Measurements from ENCODE around the gene SAGE1. TPM values are rescaled to one million over a fixed set of nuclear protein-coding genes. Genes with fewer than 3 reads are reported as not detected.
"Not testable (repeated sequence)": the region's sequence is repeated elsewhere in the genome, so short reads cannot be mapped to it uniquely, and the experiment has no call there.

SAGE1 gene, protein sequence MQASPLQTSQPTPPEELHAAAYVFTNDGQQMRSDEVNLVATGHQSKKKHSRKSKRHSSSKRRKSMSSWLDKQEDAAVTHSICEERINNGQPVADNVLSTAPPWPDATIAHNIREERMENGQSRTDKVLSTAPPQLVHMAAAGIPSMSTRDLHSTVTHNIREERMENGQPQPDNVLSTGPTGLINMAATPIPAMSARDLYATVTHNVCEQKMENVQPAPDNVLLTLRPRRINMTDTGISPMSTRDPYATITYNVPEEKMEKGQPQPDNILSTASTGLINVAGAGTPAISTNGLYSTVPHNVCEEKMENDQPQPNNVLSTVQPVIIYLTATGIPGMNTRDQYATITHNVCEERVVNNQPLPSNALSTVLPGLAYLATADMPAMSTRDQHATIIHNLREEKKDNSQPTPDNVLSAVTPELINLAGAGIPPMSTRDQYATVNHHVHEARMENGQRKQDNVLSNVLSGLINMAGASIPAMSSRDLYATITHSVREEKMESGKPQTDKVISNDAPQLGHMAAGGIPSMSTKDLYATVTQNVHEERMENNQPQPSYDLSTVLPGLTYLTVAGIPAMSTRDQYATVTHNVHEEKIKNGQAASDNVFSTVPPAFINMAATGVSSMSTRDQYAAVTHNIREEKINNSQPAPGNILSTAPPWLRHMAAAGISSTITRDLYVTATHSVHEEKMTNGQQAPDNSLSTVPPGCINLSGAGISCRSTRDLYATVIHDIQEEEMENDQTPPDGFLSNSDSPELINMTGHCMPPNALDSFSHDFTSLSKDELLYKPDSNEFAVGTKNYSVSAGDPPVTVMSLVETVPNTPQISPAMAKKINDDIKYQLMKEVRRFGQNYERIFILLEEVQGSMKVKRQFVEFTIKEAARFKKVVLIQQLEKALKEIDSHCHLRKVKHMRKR
- total RNA-seq (not detected), total RNA-seq (0 reads per million in 2 donors)

DNA sequence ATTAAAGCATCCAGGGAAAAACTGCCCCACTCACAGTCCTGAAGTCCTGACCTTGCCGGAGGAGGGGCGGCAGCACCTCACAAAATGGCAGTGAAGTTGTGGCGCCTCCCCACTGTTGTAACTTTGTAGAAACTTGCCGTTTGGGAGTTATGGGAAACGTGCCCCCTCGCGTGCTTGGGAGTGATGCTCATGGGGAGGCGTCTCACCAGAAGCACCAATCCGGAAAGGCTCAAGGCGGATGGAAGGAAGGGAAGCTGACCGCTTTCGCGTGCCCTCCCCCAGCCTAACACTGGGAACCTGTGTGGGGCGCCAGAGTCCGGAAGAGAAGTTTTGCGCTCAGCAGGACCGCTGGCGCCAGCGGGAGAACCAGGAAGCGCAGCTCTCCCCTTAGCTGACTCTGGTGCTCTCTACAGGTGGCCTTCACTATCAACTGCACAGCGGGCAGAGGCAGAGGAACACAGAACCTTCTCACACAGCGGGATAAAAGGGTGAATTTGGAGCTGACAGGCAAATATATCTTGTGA is at the start of gene SAGE1, which contains the start of gene CT45A10:
TSS of gene SAGE1 (plus strand) at position 423 of the 524 bp plus-strand sequence. CDS start 2,527 bp downstream, outside the sequence.
TSS of gene CT45A10 (minus strand) at position 151 of the 524 bp plus-strand sequence. CDS start 8,100 bp downstream, outside the sequence.
- no peak for ATAC-seq

DNA sequence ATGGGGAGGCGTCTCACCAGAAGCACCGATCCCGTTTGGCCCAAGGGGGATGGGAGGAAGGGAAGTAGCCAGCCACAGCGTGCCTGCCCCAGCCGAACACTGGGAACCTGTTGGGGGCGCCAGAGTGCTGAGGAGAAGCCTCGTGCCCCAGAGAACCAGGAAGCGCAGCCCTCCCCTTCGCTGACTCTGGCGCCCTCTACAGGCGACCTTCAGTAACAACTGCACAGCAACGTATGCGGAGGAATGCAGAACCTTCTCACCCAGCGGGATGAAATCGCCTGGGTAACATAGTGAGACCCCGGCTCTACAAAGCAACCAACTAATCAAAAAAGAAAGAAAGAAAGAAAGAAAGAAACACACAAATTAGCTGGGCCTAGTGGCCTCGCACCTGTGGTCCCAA is 39.1 kb upstream of the SAGE1 start, which contains the start of gene CT45A8:
TSS of gene CT45A8 (minus strand) at position 101 of the 400 bp plus-strand sequence. CDS start 3,755 bp downstream, outside the sequence.
- H3K9me3 ChIP-seq (ENCODE audit: control insufficient read depth, low read length, poor library complexity, severe bottlenecking); ATAC-seq; H3K27me3 Mint-ChIP-seq; H3K4me1 Mint-ChIP-seq; DNase-seq; H3K4me3 Mint-ChIP-seq; H3K27ac Mint-ChIP-seq; H3K36me3 Mint-ChIP-seq (ENCODE audit: low read depth): not testable (repeated sequence)

More for the DNA sequence above, at the start of gene SAGE1, which contains the start of gene CT45A10:
- no peaks in the 10 kb centered on the region for H3K4me1 Mint-ChIP-seq
- H3K27me3 Mint-ChIP-seq: no peaks in the 10 kb centered on the region
- no peak within 1 kb of the TSS for H3K4me3 Mint-ChIP-seq
- no peaks in the 10 kb centered on the region for H3K36me3 Mint-ChIP-seq (ENCODE audit: low read depth)
- H3K27ac Mint-ChIP-seq: no peak within 1 kb of the TSS
- DNase-seq: no peak
- H3K9me3 ChIP-seq (ENCODE audit: control insufficient read depth, low read length, poor library complexity, severe bottlenecking): no peaks in the 10 kb centered on the region

DNA sequence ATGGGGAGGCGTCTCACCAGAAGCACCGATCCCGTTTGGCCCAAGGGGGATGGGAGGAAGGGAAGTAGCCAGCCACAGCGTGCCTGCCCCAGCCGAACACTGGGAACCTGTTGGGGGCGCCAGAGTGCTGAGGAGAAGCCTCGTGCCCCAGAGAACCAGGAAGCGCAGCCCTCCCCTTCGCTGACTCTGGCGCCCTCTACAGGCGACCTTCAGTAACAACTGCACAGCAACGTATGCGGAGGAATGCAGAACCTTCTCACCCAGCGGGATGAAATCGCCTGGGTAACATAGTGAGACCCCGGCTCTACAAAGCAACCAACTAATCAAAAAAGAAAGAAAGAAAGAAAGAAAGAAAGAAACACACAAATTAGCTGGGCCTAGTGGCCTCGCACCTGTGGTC is 21.8 kb upstream of the SAGE1 start, which contains the start of gene CT45A9:
TSS of gene CT45A9 (minus strand) at position 101 of the 400 bp plus-strand sequence. CDS start 3,751 bp downstream, outside the sequence.
- DNase-seq; H3K36me3 Mint-ChIP-seq (ENCODE audit: low read depth); H3K4me3 Mint-ChIP-seq; H3K4me1 Mint-ChIP-seq; H3K27ac Mint-ChIP-seq; H3K9me3 ChIP-seq (ENCODE audit: control insufficient read depth, low read length, poor library complexity, severe bottlenecking); ATAC-seq; H3K27me3 Mint-ChIP-seq: not testable (repeated sequence)

DNA sequence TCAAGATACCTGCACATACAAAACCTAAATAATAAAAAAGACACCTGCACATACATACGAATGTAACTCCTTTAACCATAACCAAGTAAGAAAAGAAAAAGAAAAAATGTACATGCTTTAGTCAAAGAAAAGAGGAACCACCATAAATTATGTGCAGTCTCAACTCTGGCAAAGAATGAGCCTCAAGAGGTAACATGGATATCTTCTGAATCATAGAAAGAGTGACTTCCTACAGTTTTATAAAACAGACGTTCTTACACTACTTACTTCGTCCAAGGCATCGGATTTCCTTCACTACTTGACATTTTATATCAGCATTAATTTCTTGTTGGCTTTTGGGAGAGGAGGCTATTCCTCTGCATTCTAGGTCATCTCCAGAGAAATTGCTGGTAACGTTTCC is 10.8 kb upstream of the SAGE1 start:
- not testable (repeated sequence) for H3K4me3 Mint-ChIP-seq; H3K9me3 ChIP-seq (ENCODE audit: control insufficient read depth, low read length, poor library complexity, severe bottlenecking); H3K4me1 Mint-ChIP-seq; DNase-seq; H3K36me3 Mint-ChIP-seq (ENCODE audit: low read depth); H3K27ac Mint-ChIP-seq; H3K27me3 Mint-ChIP-seq; ATAC-seq

DNA sequence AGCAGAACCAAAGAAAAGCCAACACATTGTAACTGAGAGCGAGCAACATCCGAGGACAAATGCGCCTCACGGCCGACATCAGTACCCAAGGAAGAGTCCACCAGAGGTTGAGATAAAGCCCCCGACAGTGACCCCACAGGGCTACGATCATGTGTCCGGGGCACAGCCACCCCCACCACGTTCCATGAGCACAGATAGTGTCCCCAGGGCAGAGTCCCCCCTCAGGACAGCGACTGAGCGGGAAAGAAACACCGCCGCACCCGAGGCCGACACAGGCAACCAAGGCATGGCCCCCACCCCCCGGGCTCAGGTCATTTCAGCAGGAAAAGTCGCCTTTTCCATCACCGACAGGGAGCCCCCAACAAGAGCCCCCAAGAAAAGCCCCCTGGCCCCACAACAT is 5.3 kb upstream of the SAGE1 start:
- not testable (repeated sequence) for H3K27me3 Mint-ChIP-seq, H3K4me3 Mint-ChIP-seq, DNase-seq

DNA sequence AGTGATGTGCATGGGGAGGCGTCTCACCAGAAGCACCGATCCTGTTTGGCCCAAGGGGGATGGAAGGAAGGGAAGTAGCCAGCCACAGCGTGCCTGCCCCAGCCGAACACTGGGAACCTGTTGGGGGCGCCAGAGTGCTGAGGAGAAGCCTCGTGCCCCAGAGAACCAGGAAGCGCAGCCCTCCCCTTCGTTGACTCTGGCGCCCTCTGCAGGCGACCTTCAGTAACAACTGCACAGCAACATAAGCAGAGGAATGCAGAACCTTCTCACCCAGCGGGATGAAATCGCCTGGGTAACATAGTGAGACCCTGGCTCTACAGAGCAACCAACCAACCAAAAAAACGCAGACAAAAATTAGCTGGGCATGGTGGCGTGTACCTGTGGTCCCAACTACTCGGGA is 4.5 kb upstream of the SAGE1 start:
- not testable (repeated sequence) for H3K27ac Mint-ChIP-seq; H3K9me3 ChIP-seq (ENCODE audit: control insufficient read depth, low read length, poor library complexity, severe bottlenecking); H3K4me3 Mint-ChIP-seq; ATAC-seq; DNase-seq; H3K27me3 Mint-ChIP-seq; H3K36me3 Mint-ChIP-seq (ENCODE audit: low read depth); H3K4me1 Mint-ChIP-seq

More for the DNA sequence above, 5.3 kb upstream of the SAGE1 start:
- H3K4me1 Mint-ChIP-seq; ATAC-seq; H3K9me3 ChIP-seq (ENCODE audit: control insufficient read depth, low read length, poor library complexity, severe bottlenecking); H3K27ac Mint-ChIP-seq; H3K36me3 Mint-ChIP-seq (ENCODE audit: low read depth): not testable (repeated sequence)

DNA sequence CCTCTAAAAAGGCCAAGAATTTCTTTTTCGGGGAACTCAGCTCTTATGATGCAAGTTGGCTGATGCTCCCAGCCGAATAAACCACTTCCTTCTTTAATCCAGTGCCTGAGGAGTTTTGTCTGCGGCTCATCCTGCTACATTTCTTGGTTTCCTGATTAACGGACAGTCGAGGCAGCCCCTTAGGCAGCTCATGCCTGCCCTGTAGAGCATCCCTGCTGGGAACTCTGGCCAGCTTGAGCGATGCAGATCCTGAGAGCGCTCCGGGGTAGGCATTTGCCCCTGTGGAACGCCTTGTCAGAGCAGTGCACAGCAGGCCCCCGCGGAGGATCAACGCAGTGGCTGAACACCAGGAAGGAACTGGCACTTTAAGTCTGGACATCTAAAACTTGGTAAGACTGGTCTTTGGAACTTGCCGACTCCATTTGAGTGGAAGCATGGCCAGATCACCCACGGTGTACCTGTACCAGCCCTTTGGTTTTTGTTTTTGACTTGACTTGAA is 3.4 kb upstream of the SAGE1 start:
- ATAC-seq: no peak
- H3K9me3 ChIP-seq (ENCODE audit: control insufficient read depth, low read length, poor library complexity, severe bottlenecking): no peaks in the 10 kb centered on the region
- no peak for DNase-seq
- H3K27ac Mint-ChIP-seq: no peak overlapping the region
- no peaks in the 10 kb centered on the region for H3K4me1 Mint-ChIP-seq
- no peaks in the 10 kb centered on the region for H3K36me3 Mint-ChIP-seq (ENCODE audit: low read depth)
- H3K27me3 Mint-ChIP-seq: no peaks in the 10 kb centered on the region
- H3K4me3 Mint-ChIP-seq: no peak overlapping the region

DNA sequence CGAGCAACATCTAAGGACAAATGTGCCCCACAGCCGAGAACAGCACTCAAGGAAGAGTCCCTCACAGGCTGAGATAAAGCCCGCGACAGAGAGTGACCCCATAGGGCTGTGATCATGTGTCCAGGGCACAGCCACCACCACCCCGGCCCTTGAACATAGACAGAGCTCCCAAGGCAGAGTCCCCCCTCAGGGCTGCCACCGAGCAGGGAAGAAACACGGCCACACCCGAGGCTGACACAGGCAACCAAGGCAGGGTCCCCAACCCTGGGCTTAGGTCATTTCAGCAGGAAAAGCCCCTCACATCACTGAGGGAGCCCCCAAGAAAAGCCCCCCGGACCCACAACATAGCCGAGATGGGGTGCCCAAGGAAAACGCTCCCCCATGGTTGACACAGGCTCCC is 735 bp upstream of the SAGE1 start:
- H3K9me3 ChIP-seq (ENCODE audit: control insufficient read depth, low read length, poor library complexity, severe bottlenecking): no peaks in the 10 kb centered on the region
- H3K27me3 Mint-ChIP-seq: no peaks in the 10 kb centered on the region
- H3K27ac Mint-ChIP-seq: no peak overlapping the region
- H3K36me3 Mint-ChIP-seq (ENCODE audit: low read depth): no peaks in the 10 kb centered on the region
- no peaks in the 10 kb centered on the region for H3K4me1 Mint-ChIP-seq
- no peak overlapping the region for H3K4me3 Mint-ChIP-seq
- ATAC-seq: no peak
- no peak for DNase-seq

DNA sequence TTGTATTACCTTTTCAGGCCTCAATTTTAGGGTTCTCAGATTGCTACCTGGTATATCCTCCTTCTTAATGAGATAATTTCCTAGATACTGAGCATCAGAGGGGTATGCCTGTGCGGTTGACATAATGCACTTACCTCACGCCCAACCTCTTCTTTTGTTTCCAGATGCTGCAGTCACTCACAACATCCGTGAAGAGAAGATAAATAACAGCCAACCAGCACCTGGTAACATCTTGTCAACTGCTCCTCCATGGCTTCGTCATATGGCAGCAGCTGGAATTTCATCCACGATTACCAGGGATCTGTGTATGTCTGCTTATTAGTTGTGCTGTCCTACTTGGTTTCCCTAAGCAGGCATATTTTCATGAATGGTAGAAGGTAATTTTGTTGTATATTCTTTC is 16.7 kb downstream of the SAGE1 start:
- Mint-ChIP-seq H3K27me3 (peaks cover 13% of the 10 kb centered on the region), H3K27ac (no peak overlapping the region), H3K36me3 (ENCODE audit: low read depth) (no peaks in the 10 kb centered on the region), H3K4me3 (no peak overlapping the region), H3K4me1 (no peaks in the 10 kb centered on the region)
- no peak for ATAC-seq
- no peak for DNase-seq
- H3K9me3 ChIP-seq (ENCODE audit: control insufficient read depth, low read length, poor library complexity, severe bottlenecking): no peaks in the 10 kb centered on the region

DNA sequence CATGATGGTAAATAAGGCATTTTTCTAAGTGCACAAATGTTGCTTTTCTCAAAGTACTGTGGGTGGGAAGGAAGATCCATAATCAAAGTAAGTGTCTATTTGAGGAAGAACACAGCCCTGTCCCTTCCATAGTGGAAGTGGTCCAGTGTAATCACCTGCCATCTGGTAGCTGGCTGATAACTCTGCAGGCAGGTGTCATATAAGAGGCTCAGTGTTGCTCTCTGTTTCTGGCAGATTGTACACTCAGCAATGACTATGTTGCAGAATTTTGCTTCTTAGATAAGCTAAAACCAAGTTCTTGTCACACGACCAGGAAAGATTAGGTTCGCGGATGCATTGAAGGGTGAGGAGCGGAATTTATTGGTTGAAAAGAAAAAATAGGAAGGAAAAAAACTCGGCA is 20.9 kb downstream of the SAGE1 start:
- no peak overlapping the region for H3K27ac Mint-ChIP-seq
- ATAC-seq (no peak), DNase-seq (no peak)
- H3K4me3 Mint-ChIP-seq: no peak overlapping the region
- no peaks in the 10 kb centered on the region for H3K9me3 ChIP-seq (ENCODE audit: control insufficient read depth, low read length, poor library complexity, severe bottlenecking)
- H3K36me3 Mint-ChIP-seq (ENCODE audit: low read depth): no peaks in the 10 kb centered on the region
- H3K27me3 Mint-ChIP-seq: peaks cover 4% of the 10 kb centered on the region
- no peaks in the 10 kb centered on the region for H3K4me1 Mint-ChIP-seq

DNA sequence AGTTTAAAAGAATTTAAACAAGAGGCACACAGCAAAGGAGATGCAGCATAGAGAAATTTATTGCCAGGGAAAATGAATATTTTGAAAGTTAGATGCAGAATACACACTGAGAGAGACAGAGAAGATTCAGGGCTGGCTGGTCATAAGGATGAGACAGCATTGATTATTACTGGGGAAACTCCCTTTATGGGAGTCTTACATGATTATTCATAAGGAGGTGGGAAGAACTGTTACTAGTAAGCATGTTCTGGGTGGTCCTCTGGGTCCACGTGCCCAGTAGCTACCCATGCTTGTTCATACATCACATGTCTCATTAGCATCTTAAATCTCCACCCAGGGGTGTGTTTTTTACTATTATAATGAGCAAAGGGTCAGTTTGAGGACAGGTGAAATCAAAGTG is 27.0 kb downstream of the SAGE1 start:
- not testable (repeated sequence) for H3K27ac Mint-ChIP-seq; H3K4me3 Mint-ChIP-seq; ATAC-seq; H3K36me3 Mint-ChIP-seq (ENCODE audit: low read depth); H3K4me1 Mint-ChIP-seq; H3K27me3 Mint-ChIP-seq; H3K9me3 ChIP-seq (ENCODE audit: control insufficient read depth, low read length, poor library complexity, severe bottlenecking); DNase-seq

DNA sequence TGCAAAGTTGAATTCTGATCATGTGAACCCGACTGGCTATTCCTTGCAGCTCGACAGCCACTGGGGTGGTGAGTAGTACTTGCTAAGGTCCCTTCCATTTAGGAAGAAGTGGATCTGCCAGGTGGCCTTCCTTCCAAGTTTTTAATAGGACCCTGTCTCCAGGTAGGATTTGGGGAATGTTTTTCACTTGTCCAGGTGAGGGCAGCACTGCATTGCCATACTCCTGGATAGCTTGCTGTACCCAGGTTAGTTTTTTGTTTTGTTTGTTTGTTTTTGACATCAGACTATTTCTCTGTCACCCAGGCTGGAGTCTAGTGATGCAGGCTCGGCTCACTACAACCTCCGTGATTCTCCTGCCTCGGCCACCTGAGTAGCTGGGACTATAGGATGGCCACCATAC is 29.8 kb downstream of the SAGE1 start:
- ATAC-seq: no peak
- no peak overlapping the region for H3K4me3 Mint-ChIP-seq
- H3K9me3 ChIP-seq (ENCODE audit: control insufficient read depth, low read length, poor library complexity, severe bottlenecking): no peaks in the 10 kb centered on the region
- H3K36me3 Mint-ChIP-seq (ENCODE audit: low read depth): no peaks in the 10 kb centered on the region
- no peak overlapping the region for H3K27ac Mint-ChIP-seq
- no peak for DNase-seq
- H3K4me1 Mint-ChIP-seq: no peaks in the 10 kb centered on the region
- no peaks in the 10 kb centered on the region for H3K27me3 Mint-ChIP-seq

DNA sequence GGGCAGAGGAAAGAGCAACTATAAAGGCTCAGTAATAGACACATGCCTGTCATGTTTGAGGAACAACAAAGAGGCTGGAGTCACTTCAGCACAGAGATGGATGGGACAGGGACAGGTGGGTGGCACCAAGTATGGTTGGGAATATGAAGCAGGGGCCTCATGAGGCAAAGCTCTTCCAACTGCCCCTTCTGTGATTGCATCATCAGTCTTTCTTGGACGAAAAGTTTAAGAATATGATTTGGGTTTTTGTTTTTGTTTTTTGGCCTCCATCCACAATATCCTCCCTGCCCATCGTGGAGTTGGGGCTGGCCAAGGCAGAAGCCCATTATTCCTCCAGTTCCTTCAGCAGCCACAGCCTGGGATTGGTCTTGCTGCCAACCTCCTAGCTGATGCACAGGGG is 34.4 kb downstream of the SAGE1 start:
- ATAC-seq (no peak), DNase-seq (no peak)
- Mint-ChIP-seq H3K27me3 (no peaks in the 10 kb centered on the region), H3K4me1 (peaks cover 4% of the 10 kb centered on the region), H3K36me3 (ENCODE audit: low read depth) (no peaks in the 10 kb centered on the region), H3K27ac (no peak overlapping the region), H3K4me3 (no peak overlapping the region)
- H3K9me3 ChIP-seq (ENCODE audit: control insufficient read depth, low read length, poor library complexity, severe bottlenecking): no peaks in the 10 kb centered on the region

Measured in T-helper 17 cell (primary cell).